ENCODE data around the gene SLC19A2.
"Not testable (repeated sequence)": the region's sequence is repeated elsewhere in the genome, so short reads cannot be mapped to it uniquely, and the experiment has no call there.

SLC19A2 gene, protein sequence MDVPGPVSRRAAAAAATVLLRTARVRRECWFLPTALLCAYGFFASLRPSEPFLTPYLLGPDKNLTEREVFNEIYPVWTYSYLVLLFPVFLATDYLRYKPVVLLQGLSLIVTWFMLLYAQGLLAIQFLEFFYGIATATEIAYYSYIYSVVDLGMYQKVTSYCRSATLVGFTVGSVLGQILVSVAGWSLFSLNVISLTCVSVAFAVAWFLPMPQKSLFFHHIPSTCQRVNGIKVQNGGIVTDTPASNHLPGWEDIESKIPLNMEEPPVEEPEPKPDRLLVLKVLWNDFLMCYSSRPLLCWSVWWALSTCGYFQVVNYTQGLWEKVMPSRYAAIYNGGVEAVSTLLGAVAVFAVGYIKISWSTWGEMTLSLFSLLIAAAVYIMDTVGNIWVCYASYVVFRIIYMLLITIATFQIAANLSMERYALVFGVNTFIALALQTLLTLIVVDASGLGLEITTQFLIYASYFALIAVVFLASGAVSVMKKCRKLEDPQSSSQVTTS

DNA sequence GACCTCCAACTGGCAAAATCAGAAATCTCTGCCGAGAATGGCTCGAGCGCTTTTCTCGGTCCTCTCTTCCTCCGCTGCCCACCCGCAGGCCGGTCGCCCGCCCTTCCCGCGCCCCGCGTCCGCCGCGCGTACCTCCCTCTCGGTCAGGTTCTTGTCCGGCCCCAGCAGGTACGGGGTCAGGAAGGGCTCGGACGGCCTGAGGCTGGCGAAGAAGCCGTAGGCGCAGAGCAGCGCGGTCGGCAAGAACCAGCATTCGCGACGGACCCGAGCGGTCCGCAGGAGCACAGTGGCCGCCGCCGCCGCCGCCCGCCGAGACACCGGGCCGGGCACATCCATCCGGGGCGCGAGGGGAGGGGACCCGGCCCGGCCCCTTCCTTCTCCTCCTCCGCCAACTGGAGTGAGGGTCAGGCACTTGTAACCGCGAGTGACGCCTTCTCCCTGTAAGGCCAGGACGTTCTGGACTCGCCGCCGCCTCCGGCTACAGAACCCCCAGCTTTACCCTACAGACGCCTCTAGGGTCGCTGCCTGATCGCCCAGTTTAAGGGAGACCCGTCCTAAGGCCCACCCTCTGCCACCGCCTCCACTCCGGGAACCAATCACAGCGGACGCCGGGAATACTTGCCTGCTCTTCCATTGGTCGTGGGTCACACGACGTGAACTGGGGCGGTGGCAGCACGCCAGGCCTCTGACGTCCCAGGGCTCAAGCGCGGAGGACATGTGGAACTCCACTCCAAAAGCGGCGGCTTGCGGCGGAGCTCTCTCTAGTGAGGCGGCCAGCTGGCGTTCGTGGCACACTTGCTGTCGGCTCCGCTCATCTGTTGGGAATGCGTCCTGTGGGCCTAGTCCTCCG, at the start of gene SLC19A2:
Gene SLC19A2 (minus strand): TSS at position 514 of the 850 bp plus-strand sequence. CDS start 178 bp downstream, at position 336.
- DNase-seq (ENCODE audit: low read depth in 2 of 2) = peak; percentile 89 to 91

DNA sequence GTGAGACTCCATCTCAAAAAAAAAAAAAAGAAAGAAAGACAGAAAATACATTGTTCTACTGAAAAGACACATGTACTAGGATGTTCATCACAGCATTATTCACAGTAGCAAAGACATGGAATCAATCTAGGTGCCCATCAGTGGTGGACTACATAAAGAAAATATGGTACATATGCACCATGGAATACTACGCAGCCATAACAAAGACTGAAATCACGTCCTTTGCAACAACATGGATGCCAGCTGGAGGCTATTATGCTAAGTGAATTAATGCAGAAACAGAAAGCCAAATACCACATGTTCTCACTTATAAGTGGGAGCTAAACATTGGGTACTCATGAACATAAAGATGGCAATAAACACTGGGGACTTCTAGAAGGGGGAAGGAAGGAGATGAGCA, 48.9 kb upstream of the SLC19A2 start:
- no peak for DNase-seq (ENCODE audit: low read depth in 2 of 2)

DNA sequence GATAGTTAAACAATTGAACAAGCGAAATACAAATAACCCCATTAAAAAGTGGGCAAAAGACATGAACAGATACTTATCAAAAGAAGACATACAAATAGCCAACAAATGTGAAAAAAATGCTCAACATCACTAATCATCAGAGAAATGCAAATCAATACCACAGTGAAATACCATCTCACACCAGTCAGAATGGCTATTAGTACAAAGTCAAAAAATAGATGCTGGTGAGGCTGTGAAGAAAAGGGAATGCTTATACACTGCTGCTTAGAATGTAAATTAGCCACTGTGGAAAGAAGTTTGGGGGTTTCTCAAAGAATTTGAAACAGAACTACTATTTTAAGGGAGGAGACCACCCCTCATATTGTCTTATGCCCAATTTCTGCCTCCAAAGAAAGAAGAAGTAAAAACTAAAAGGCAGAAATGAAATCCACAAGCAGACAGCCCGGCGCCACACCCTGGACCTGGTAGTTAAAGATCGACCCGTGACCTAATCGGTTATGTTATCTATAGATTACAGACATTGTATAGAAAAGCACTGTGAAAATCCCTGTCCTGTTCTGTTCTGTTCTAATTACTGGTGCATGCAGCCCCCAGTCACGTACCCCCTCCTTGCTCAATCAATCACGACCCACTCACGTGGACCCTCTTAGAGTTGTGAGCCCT, 47.9 kb upstream of the SLC19A2 start:
- not testable (repeated sequence) for DNase-seq (ENCODE audit: low read depth in 2 of 2)

DNA sequence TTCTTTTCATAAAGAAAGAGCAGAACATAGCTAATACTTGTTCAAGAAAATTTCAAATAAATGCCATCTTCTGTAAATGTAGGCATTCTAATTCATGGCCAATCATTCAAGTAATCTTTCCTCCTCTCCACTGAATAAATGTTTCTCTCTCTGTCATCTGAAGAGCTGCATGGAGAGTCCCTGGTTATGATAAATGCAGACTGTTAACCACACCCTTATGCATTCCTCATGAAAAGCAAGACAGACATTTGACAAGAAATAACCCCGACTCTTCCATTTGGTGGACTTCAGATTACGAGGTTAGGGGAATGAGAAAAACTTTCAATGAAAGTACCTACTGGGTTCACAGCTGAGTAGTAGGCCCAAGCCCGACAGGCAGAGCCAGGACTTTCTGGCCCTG, 44.7 kb upstream of the SLC19A2 start:
- no peak for DNase-seq (ENCODE audit: low read depth in 2 of 2)

DNA sequence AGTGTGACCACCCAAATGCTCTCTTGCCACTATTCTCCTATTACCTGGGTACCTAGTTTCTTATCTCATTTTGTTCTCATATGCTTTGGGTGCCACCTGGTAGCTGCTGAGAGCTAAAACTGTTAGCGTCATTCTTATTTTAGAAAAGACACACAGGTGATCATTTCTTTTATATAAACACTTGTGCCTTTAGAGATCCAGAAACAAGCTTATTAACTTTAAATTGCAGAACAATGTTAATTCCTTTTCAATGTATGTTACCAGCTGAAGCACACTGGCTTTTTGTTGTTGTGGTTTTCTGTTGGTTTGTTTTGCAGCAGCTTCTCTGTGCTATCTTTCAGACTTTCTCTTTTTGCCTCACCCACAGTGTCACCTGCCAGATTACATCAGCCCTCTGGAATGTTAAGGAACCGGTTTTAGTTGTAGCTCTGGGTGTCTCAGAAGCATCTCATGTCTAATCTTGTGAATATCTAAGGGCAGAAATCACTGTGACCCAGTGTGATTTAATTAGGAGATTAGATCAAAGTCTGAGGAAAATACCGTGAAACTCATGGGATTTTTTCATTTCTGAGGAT, 43.4 kb upstream of the SLC19A2 start:
- DNase-seq (ENCODE audit: low read depth in 2 of 2) = no peak

DNA sequence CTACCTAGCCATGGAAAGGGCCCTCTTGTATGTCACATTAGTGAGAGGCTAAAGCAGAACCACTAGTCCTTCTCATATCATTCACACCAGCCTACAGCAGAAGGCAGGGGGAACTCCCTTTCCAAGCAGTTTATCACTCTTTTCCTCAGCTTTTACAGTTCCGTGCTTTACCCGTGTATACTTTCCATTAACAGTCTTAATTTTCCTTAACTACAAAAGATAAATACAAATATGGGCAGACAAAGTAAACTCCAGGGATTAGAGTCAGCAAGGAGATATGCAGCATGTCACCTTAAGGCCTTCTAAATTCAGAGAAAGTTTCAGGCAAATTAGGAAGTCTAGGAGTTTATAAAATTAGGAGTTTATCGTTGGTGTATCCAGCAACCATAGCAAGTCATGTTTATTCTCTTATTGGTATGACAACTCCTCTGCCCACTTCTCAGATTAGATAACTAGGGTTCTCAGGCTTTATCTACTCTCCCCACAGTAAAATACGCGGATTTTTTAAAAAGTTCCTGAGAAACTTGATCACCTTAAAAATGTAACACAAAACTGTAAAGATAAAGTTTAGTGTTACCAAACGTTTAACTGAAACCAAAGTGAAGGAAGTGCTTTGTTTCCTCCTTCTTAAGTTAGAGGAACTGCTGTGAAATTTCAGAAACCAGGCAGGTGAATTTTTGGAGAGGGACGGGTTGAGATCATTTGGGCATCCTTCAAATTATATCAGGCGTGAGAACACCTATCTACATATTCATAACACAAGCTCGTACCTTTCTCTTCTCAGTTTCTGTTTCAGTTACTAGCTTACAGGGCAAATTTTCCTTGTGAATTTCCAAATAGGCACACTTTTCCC, 42.7 kb upstream of the SLC19A2 start:
- no peak for DNase-seq (ENCODE audit: low read depth in 2 of 2)

DNA sequence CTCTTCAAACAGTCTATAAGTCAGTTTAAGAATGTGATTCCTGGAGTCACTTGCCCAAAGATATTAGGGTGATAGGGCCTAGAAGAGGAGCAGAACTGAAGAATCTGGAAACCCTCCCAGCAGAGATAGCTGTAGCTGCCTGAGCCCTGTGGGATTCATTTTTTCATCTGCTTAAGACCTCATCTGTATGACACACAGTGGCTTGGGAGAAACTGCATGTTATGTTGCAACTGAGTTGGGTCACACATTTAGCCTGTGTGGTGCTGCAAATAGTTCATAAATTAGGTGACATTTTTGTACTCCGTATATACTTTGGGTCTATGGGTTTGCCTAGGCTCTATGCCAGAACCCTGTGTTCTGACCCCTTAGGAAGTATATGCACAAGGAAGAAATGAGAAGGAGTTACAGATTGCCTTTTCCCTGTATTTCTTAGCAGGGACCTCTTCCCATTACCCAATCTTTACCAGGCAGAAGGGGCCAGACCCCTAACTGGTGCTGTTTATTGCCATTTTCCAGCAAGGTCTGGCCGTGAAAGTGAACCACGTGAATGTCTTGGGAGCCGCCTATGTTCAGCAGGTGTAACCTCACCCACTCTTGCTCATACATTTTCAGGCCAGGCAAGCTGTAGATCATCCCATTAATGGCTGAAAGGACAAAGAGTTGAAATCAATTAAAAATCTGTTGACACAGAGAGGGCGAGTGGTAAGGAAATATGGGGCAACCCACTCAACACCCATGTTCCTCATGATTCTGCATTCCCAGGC, 41.9 kb upstream of the SLC19A2 start:
- no peak for DNase-seq (ENCODE audit: low read depth in 2 of 2)

DNA sequence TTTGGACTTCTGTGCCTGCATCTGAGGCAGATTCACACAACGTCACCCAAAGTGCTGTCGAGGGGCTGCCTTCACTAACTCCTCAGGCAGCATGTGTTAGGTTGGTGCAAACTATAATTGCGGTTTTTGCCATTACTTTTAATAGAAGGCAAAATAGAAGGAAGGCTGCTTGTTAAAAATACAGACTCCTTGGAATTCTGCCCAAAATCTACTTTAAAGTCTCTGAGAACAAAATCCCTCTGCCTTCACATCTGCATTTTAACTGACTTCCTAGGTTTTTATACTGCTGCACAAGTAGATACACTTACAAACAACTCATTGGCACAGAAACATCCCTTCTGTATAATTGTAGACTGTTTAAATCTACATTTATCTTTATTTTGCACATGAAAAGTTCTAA, 41.3 kb upstream of the SLC19A2 start:
- no peak for DNase-seq (ENCODE audit: low read depth in 2 of 2)

DNA sequence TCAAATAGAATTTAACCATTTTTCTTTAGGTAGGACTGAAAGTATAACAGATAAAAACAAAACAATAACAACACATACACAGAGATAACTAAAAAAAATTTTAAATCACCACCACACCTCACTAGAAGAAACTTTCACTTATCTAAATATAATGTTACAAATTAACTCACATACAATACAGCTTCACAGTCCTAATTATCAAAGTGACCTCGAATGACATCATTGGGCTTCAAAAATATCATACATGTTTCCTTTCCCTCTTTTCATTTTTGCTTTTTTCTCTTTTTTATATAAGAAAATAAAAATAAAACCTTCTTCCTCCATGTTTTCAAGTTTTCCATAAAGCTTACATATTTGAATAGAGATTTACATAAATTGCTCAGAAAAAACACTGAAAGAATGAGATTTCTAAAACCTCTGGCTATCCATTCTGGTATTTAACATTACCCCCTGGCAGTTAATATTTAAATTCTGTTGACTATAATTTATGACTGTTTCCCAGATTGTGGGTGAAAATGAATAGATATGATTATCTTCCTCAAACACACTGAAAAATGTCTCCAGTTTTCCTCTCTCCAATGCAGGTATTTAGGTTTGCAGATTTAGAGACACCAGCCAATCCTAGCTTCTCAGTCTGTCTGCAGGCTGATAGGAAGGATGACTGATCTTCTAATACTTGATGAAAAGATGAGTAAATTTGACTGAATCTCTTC, 40.5 kb upstream of the SLC19A2 start:
- DNase-seq (ENCODE audit: low read depth in 2 of 2) = no peak

DNA sequence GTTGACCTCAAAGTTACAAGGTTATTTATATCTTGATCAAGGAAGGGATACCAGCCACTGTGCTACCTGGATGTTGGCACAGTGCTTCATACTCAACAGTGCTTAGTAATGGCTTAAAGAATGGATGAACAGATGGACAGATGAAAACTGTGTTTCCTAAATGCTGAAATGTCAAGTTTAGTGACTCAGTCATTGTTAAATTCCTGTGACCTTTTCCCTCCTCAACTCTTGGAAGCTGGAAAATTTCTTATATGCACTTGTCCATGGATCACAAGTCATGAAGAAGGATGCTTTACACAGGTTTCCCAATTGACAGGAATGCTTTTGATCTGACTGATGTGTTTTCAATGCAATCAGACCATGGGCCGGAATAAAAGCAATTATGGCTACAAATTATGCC, 39.6 kb upstream of the SLC19A2 start:
- no peak for DNase-seq (ENCODE audit: low read depth in 2 of 2)

DNA sequence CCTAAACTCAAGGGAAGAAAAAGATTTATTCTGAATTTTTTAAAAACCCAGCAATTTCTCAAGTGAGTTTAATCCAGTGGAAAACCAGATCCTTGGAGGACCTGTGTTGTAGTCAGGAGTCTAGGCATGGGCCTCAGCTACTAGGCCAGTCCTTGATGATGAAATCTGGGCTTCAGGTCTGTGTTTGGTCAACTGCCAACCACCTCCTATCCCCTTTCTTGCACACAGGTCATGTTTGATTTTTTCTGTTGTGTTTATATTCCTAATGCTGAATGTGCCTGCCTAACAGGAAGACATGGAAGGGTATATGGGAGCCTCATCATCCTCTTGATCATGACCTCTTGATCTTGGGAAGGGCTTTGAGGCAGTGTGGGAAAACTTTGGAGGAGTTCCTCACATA, 38.2 kb upstream of the SLC19A2 start:
- DNase-seq (ENCODE audit: low read depth in 2 of 2) = no peak

DNA sequence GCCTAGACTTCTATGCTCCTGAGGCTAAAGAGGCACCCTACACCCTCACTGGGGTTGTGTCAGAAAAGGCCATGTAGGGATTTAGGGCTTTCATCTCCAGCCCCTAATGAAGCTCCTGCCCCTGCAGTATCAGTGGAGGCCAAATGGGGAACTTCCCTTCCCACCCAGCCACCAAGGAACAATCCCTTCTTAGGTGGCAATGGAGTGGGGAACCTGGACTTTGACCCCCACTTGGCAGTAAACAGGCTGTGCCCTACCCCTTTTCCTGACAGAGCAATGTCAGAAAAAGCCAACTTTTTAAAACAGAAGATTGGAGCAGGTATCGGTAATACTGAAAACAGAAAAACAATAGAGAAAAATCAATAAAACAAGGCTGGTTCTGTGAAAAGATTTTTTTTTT, 35.5 kb upstream of the SLC19A2 start:
- DNase-seq (ENCODE audit: low read depth in 2 of 2) = no peak

DNA sequence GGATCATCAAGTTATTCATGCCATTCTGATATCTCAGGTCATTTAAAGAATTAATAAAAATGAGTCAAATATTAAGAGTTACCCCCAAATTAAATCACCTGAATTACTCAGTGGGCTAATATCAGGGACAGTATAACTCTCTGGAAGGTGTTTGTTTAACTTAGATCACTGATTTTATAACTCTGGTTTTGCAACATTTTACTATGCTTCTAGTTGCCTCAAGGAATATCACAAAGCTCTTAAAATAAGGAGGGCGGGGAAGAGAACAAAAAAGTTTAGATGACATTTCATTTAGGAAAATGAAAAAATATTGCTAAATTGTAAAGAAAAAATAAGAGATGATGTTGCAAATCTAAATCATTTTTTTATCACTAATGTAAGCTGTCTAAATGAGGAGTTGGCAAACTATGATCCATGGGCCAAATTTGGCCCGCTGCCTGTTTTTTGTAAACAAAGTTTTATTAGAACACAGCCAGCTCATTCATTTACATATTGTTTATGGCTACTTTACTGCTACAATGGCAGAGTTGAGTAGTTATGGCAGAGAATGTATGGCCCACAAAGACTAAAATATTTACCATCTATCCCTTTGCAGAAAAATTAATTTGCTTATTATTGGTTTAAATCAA, 31.9 kb upstream of the SLC19A2 start:
- DNase-seq (ENCODE audit: low read depth in 2 of 2) = no peak

DNA sequence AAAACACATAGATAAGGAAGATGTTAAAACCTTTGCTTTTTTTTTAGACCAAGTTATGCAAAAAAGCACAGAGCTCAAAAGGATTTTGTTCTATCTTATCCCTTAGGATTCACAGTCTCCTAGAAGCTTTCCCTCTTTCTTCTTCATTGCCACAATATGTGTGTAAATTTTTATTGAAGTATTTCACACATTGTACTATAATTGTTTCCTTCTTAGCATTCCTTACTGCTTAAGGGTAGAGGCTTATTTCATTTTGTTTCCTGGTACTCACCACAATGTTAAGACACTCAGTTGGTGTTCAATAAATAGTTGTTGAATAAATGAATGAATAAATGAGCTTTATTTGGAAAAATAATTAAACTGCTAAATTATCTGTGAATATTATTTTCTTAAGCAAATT, 29.9 kb upstream of the SLC19A2 start:
- no peak for DNase-seq (ENCODE audit: low read depth in 2 of 2)

DNA sequence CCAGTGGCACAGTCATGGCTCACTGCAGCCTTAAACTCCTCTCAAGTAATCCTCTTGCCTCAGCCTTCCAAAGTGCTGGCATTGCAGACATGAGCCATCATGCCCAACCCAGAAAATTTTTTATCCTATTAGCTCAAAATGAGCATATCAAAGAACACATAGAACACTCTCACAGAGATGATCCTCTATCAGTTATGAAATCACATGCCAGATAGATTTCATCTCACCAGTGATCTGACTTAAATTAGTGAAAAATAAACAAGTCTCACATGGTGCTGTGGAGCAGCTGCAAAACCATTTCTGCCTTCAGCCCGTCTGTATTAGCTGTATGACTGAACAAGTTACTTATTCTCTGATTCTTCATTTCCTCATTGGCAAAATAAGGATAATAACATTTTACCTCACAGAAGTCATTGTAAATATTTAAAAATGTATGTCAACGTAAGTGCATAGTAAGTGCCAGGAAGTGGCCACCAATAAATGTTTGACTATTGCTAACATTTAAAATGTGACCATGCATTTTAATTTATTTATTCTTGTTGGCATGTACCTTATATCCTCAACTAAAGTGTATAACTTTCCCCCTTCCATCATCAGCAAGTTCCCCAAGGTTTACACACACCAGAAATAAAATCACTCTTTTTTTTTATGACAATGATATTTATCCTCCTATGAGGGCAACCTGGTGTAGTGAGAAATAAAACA, 29.0 kb upstream of the SLC19A2 start:
- DNase-seq (ENCODE audit: low read depth in 2 of 2) = no peak

DNA sequence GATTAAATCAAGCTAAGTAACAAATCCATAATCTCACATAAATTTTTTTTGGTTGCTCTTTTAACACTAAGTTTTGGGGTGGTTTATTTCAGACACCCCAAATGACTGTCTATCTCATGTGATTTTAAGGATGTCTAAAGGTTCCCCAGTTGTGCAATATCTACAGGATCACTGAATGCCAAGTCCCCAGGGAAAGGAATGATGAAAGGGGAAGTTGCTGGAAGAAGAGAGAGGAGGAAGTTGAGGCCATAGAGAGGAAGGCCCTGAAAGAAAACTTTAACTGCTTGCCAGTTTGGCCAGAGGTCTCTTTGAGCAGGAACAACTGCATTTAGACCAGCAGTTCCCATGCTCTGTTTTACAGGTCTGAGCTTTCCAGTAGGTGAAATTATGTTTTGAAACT, 27.5 kb upstream of the SLC19A2 start:
- no peak for DNase-seq (ENCODE audit: low read depth in 2 of 2)

DNA sequence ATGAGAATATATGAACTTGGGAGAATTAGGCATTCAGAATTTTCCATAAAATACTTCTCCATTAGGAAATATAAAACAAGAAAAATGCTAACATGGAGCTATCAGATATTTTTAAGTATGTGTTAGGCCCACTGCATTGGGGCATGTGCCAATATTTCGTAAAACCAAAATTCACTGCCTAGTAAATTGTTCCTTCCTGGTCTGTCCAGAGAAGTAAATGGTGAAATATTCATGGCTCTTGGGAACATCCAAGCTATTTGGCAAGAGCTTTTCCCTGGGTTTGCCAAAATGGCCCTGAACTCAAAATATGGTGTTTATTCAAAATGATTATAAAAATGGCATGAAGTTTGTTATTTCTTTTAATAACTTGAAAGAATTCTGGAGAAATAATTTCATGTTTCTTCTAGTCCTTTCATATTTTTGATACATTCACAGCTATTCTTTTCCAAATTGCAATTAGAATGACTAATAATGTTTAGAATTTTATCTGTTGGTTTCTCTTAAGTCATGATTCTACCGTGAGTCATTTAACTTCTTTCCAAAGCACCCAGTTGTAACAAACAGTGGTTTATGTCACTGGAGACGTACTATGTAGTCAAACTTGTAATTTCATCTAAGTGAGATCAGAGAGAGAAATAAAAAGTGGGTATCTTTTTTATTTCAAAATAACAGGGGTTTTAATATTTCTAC, 25.7 kb upstream of the SLC19A2 start:
- no peak for DNase-seq (ENCODE audit: low read depth in 2 of 2)

DNA sequence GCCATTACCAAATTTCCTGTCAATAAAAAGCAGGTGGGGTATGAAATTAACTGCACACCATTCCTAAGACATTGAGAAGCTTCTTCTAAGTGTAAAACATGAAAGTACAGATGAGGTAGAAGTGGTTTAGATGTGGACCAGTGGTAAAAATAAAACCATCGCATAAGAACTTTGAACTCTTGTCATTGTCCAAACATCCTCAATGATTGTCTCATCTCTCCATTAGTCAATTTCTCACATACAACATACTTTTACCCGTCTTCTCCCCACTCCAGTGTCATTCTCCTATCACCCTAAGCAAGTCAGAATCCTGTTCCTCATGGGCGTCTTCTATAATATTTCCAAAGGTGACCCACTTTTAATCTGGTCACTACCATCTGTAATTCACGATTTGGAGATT, 24.3 kb upstream of the SLC19A2 start:
- DNase-seq (ENCODE audit: low read depth in 2 of 2) = no peak
